ENCODE results near the gene RWDD1.

Gene RWDD1

DNA sequence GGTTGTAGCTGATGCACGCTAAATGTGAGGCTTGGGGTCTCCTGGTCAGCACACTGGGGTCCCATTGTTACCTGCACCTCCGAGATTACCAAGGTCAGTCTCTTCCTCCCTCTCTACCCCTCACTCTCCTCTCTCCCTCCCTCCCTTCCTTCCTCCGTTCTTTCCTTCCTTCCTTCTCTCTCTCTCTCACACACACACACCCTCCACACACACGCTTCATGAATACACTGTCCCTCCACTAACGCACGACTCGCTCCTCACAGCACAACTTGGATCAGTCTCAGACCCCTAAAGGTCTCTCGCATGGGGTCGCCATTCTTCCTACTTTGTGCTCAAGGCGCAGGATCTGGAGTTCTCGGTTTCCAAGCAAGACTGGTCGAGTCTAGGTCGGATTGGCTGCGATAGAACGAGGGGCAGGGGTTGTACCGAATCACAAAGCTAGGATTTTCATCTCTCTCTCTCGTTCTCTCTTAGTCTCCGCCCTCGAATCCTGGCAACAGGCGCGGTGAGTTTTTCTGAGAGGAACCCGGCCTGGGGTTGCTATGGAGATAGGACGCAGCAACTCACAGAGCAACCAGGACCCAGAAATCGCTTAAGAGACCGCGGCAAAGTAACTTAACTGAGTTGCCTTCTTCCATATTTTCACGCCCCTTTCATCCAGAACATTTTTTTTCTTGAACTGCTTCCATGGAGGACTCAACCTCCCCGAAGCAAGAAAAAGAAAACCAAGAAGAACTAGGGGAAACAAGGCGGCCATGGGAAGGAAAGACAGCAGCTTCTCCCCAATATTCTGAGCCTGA is 44.8 kb downstream of the RWDD1 start, which contains the start of gene RSPH4A:
TSS of gene RSPH4A (plus strand) at position 543 of the 800 bp plus-strand sequence. CDS start at position 688, 145 bp downstream.
- DNase-seq, result no peak

DNA sequence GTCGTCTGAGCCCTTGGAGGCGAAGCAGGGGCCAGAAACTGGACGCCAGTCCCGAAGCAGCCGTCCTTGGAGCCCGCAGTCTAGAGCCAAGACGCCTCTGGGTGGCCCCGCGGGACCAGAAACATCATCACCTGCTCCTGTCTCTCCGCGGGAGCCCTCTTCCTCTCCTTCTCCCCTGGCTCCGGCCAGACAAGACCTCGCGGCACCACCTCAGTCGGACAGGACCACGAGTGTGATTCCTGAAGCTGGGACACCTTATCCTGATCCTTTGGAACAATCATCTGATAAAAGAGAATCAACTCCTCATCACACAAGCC is 45.4 kb downstream of the RWDD1 start:
- no peak for DNase-seq

DNA sequence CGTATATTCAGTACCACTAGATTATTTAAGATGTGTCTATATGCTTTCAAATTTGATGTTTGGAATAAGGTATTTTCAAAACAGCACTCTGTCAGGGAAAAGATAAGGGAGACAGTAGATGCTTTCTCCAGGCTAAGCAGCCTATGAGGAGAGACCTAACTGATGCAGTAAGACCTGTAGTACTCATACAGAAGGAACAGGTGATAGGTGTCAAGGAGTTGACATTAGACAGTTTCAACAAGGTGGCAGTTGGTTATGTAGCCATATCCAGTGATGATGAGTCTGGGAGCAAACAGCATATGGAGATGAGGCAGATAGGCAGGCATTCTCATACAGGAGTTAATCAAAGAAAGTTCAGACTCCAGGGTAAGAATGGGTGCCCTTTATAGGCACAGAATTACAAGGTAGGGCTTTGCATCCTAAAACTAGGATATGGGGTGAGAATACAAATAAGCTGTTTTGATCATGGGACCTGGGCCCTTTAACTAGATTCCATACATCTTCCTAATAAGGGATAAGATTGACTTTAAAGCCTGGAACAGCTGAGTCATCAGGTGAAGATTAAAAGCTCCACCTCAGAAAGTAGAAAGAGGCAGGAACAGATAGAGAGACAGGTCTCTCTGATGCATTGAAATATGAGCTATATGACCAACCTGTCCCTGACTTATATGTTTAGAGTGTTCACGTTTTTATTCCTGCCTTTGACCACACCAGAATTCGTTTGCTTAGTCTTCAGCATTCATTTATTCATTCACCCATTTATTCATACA is 52.9 kb downstream of the RWDD1 start:
- DNase-seq, result no peak

DNA sequence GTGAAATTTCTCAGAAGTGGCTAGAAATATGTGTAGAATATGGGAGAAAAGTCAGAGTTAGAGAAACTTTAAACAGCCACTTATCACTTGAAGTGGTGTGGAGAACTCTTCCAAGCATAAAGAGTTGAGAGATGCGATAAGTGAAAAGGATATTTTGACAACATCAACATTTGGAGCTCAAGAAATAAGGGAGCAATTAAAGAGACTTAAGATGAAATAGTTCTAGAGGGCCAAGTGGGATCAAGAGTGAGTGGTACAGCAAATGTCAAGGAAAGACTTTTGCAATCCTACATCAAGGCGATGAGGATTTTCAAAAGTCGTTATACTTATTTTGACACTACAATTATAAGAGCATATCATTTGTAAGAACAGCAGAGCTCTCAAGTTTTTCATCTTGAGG is 54.6 kb downstream of the RWDD1 start:
- DNase-seq, result no peak

DNA sequence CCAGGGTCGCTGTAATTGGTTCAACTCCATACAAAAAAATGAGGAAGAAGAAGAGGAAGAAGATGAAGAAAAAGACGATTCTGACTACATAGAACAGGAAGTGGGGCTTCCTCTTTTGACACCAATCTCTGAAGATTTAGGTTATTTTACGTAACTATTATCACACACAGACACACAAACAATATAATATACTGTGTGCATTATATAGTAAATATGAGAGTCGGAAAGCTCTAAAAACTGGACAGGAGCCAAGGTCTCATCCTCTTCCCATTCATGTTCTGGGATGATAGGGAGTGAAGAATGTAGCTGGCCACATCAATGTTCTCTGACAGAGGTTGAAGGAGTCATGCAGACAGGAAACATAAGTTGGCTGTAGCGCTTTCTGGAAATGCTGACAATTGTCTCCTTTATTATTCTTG is 58.3 kb downstream of the RWDD1 start:
- peak; percentile 76 for DNase-seq

DNA sequence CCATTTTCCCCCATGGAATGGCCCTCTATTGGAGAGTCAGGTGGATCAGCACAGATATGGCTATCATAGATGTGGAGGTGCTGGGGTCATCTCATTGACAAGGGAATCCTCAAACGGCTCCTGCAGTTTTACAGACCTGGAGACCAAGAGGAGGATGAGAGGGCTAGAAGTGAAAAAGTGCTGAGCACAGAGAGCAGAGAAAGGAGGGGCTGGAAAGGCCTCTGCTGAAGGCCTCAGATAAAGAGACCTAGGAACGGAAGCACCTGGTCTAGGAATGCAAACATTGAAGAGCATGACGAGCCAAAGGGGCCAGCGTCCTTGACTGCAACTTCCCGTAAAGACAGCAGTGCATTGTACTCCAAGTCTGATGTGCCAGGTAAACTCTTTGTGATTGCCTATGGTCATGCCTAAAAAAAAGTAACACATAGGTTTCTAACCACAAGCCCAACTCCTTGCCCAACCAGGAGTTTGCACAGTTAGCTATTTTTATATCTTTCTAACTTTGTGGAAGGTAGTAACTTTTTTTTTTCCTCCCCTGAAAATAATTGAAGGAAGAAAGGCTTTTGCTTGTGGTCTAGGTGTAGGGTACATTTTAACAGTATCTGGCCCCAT is 60.2 kb downstream of the RWDD1 start:
- DNase-seq, result peak; percentile 30

DNA sequence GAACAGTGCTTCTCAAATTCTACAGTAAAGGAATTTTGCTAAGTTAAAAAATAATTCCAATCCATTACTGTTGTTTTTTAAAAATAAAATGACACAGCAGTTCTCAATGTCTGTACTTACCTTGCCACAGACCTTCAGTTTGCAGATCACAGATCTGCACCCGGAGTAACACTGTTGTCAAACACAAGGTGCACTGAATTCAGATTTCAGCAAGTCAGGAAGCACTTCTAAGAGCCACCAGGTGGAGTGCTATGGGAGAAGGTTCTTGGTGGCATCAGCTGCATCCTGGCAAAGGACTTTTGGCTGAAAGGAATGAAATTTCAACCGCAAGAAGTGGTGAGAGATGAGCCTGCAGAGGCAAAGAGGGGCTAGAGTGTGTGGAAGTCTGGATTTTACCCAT is 62.4 kb downstream of the RWDD1 start:
- no peak for DNase-seq

All from GF-D8 (cell line).